Body of pancreas (tissue), 4 donors: Measurements from ENCODE around the gene ABR.

ENCODE experiments used
- CTCF ChIP-seq, 7 experiments: fragments of 450-650 bp in 4 of 7; fragments of 200-600 bp in 3 of 7; sonication (generic) in 3 of 7; IDR thresholded peaks; one replicate each; pipeline ENCODE4 v1.5.1; 2016 to 2019; ENCODE audit warnings: antibody characterized with exemption in 7 of 7
- POLR2A ChIP-seq, 3 donors: fragments of 450-650 bp; IDR thresholded peaks; one replicate each; pipeline ENCODE4 v1.6.1; 2016; ENCODE audit warnings: antibody characterized with exemption in 3 of 3, mild to moderate bottlenecking in 2 of 3

DNA sequence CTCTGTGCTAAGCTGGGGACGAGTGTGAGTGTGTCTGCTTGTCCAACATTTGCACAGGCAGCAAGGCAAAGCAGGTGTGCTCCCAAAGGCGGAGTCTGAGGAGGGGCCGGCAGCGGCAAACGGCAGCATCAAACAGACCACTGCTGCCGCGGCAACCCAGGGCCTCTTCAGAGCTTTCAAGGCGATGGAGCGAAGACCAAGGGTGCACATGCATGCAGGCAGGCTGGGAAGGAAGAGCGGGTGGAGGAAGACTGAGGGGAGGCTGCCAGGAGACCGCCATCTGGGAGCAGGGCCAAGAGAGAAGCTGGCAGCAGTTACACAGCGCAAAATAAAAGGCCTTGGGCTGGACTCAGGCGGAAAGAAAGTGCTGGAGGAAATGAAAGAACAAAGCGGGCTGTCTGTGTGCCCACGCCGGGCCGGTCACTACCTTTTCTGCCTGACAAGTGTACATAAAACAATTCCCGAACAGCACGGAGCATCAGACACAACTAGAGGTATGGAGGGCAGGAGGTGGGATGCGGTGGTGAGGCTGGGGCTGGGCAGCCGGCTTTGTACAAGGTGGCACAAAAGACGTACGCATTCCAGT is 174.3 kb downstream of the ABR start:
- TF ChIP-seq CTCF (IDR thresholded peaks at IDR 0.05), result peak in 1 of 7 experiments; percentile 3
- peak in 2 of 3 donors; percentile 44 to 52 for TF ChIP-seq POLR2A (IDR thresholded peaks at IDR 0.05)
